Adrenal gland (tissue), 12 donors: ENCODE measurements around the gene ITCH. TPM values are rescaled to one million over a fixed set of nuclear protein-coding genes. Genes with fewer than 3 reads are reported as not detected.

Experiments
- DNase-seq, 7 donors: peaks; one replicate each; pipeline ENCODE4 v3.0.0-alpha.2; 2019 to 2020
- H3K27ac ChIP-seq, 5 donors: fragments of 200-600 bp; sonication (generic) in 4 of 5; 1 replicate in 3 of 5; 2 replicates in 2 of 5; pipeline versions ENCODE4 v1.5.1 to v1.8.0; 2016 to 2020; ENCODE audit warnings: mild to moderate bottlenecking in 1 of 5
- H3K27me3 ChIP-seq: fragments of 200-600 bp; 2 replicates; pipeline ENCODE4 v1.8.0; 2021
- H3K36me3 ChIP-seq, 2 donors: fragments of 200-600 bp; replicated peaks in 1 of 2; 1 replicate in 1 of 2; 2 replicates in 1 of 2; pipeline versions ENCODE4 v1.5.1 to v1.8.0; 2018 to 2022
- H3K4me1 ChIP-seq, 2 donors: fragments of 200-600 bp; replicated peaks in 1 of 2; 1 replicate in 1 of 2; 2 replicates in 1 of 2; pipeline versions ENCODE4 v1.5.1 to v1.8.0; 2018 to 2021
- H3K4me3 ChIP-seq, 4 donors: fragments of 200-600 bp; sonication (generic) in 3 of 4; one replicate each; pipeline ENCODE4 v1.5.1; 2016 to 2018
- H3K9me3 ChIP-seq, 3 donors: fragments of 200-600 bp; sonication (generic) in 1 of 3; replicated peaks in 1 of 3; 1 replicate in 2 of 3; 2 replicates in 1 of 3; pipeline versions ENCODE4 v1.5.1 to v1.8.0; 2016 to 2021
- CTCF ChIP-seq, 6 experiments: fragments of 450-650 bp in 4 of 6; fragments of 200-600 bp in 2 of 6; sonication (generic) in 1 of 6; IDR thresholded peaks; 1 replicate in 5 of 6; 2 replicates in 1 of 6; pipeline versions ENCODE4 v1.5.1 to v1.8.0; 2016 to 2021; ENCODE audit warnings: antibody characterized with exemption in 6 of 6, mild to moderate bottlenecking in 2 of 6, moderate library complexity in 1 of 6
- POLR2A ChIP-seq, 2 donors: fragments of 450-650 bp; IDR thresholded peaks; one replicate each; pipeline ENCODE4 v1.6.1; 2017; ENCODE audit warnings: antibody characterized with exemption in 2 of 2, mild to moderate bottlenecking in 2 of 2, moderate library complexity in 1 of 2
- WGBS, 4 donors: extraction: QIAGEN DNeasy Blood & Tissue Kit in 2 of 4; methylation state at CpG; one replicate each; pipeline versions ENCODE4 v1.1.5 to v1.1.7; 2013 to 2017; 5-methylcytosine and 5-hydroxymethylcytosine counted together
- intact Hi-C, 2 donors: fragments of 100-400 bp; cut with DNase I; formaldehyde crosslinking; loops; one replicate each; pipeline versions ENCODE4 v1.14.1 to v1.15.0; 2022 to 2023
- polyA plus RNA-seq, 3 donors: library from polyadenylated mRNA; stranded (reverse); fragments of 200-250 nt in 2 of 3; fragments of 350-450 nt in 1 of 3; fragmentation: Illumina TruSeq in 1 of 3; extraction: RNeasy Lipid Tissue Mini Kit (QIAGEN cat#74804) in 1 of 3; gene quantifications; one replicate each; pipeline ENCODE4 v1.2.3, GENCODE V29; 2013 to 2014
- total RNA-seq, 9 donors: library from RNA; depleted of rRNA in 4 of 9; stranded (reverse); fragments of >200 nt in 4 of 9; fragments of 120-200 nt in 1 of 9; fragmentation: NEBNext Ultra II Directional in 1 of 9; extraction: Animal tissue kit (Norgen Biotek cat#: 25700) in 1 of 9; gene quantifications; one replicate each; pipeline versions ENCODE4 v1.1.0 to v1.2.4, GENCODE V29; 2013 to 2023
- donor health status: healthy with polysubstance abuse.
- donor health status: Bipolar disorder and iron deficiency.
- donor health status: DM: yes; HTN: yes; CAD: no.
- donor health status: DM: no; HTN: no; CAD: no.
- donor health status: DM: no; HTN: no; CAD: no.
- donor health status: DM: yes; HTN: yes; CAD: no.

The ITCH gene
- total and polyA plus RNA-seq, 12 donors = 5.8 to 67.6 (median 52.7) TPM

- Histone ChIP-seq H3K27me3 (no peaks in the 10 kb centered on the region), H3K4me3 (no peak overlapping the region), H3K36me3 (peaks cover 0 to 40% of the 10 kb centered on the region in 2 donors), H3K9me3 (no peaks in the 10 kb centered on the region), H3K4me1 (peaks cover 7 to 10% of the 10 kb centered on the region in 2 donors), H3K27ac (no peak overlapping the region)
- TF ChIP-seq POLR2A (IDR thresholded peaks at IDR 0.05) (no peak), CTCF (IDR thresholded peaks at IDR 0.05) (no peak)
- 83 to 91% (median 89%) methylated on average over 2 of the region's 2 CpGs for WGBS, 4 donors
- intact Hi-C loops = no loop called here
- DNase-seq = no peak
Observed at GRCh38 chr20:34452281-34452982, 89.4 kb downstream of the ITCH start.

GRCh38 chr20:34458631-34459030 lies 95.6 kb downstream of the ITCH start:
- no peak overlapping the region for H3K4me3 ChIP-seq
- no peaks in the 10 kb centered on the region for H3K9me3 ChIP-seq
- no peaks in the 10 kb centered on the region for H3K27me3 ChIP-seq
- TF ChIP-seq POLR2A (IDR thresholded peaks at IDR 0.05) = no peak
- no peak for TF ChIP-seq CTCF (IDR thresholded peaks at IDR 0.05)
- peaks cover 0 to 37% of the 10 kb centered on the region in 2 donors for H3K36me3 ChIP-seq
- peaks cover under 1% of the 10 kb centered on the region in 2 donors for H3K4me1 ChIP-seq
- no peak overlapping the region for H3K27ac ChIP-seq
- WGBS, 4 donors = 70 to 83% (median 73%) methylated on average over 3 of the region's 3 CpGs
- intact Hi-C loops = no loop called here
- no peak for DNase-seq

- Histone ChIP-seq H3K27me3 (no peaks in the 10 kb centered on the region), H3K4me3 (no peak overlapping the region), H3K9me3 (no peaks in the 10 kb centered on the region), H3K27ac (peak overlapping the region in 1 of 5 donors; percentile 12), H3K36me3 (peaks cover 0 to 43% of the 10 kb centered on the region in 2 donors), H3K4me1 (no peaks in the 10 kb centered on the region)
- WGBS, 4 donors = 73 to 85% (median 78%) methylated on average over 5 of the region's 5 CpGs
- no peak for DNase-seq
- no peak for TF ChIP-seq CTCF (IDR thresholded peaks at IDR 0.05)
- intact Hi-C loops = no loop called here
Observed at GRCh38 chr20:34459209-34459897, 96.3 kb downstream of the ITCH start.

- WGBS, 4 donors = 60 to 76% (median 70%) methylated on average over 2 of the region's 2 CpGs
- intact Hi-C loops = no loop called here
- H3K27me3 ChIP-seq = no peaks in the 10 kb centered on the region
Observed at GRCh38 chr20:34461779-34462087, 98.7 kb downstream of the ITCH start.

More at GRCh38 chr20:34461779-34462087, 98.7 kb downstream of the ITCH start:
- no peak for TF ChIP-seq CTCF (IDR thresholded peaks at IDR 0.05)
- TF ChIP-seq POLR2A (IDR thresholded peaks at IDR 0.05) = no peak
- no peaks in the 10 kb centered on the region for H3K4me1 ChIP-seq
- H3K36me3 ChIP-seq = peaks cover 0 to 47% of the 10 kb centered on the region in 2 donors
- no peak for DNase-seq
- no peak overlapping the region for H3K4me3 ChIP-seq
- no peak overlapping the region for H3K27ac ChIP-seq
- no peaks in the 10 kb centered on the region for H3K9me3 ChIP-seq
